H7 (cell line): ENCODE results near the gene AHCYL2. TPM values are rescaled to one million over a fixed set of nuclear protein-coding genes. Genes with fewer than 3 reads are reported as not detected.
A peak's percentile ranks its signal among the peaks of the same experiment; 100 is the strongest.

Experiments
- DNase-seq: peaks from one replicate; pipeline ENCODE4 v3.0.0; 2012
- H3K27me3 ChIP-seq: 2 replicates; pipeline ENCODE4 v1.6.0; 2011; ENCODE audit warnings: mild to moderate bottlenecking, low read length; ENCODE audit not compliant: control insufficient read depth, insufficient read depth
- H3K36me3 ChIP-seq: replicated peaks from 2 replicates; pipeline ENCODE4 v1.5.1; 2011; ENCODE audit warnings: low read length; ENCODE audit not compliant: control insufficient read depth, insufficient read depth
- H3K4me3 ChIP-seq: 2 replicates; pipeline ENCODE4 v1.5.1; 2011; ENCODE audit warnings: low read depth, mild to moderate bottlenecking, control low read depth, low read length, moderate library complexity; ENCODE audit not compliant: insufficient read depth
- total RNA-seq: library from RNA; depleted of rRNA; stranded (reverse); fragments of >200 nt; shearing (Covaris generic); gene quantifications from 2 replicates; pipeline ENCODE4 v1.2.3, GENCODE V29; 2014; rRNA removed

Gene AHCYL2
- total RNA-seq: 14.2 and 26.9 TPM in 2 replicates

- Histone ChIP-seq H3K4me3 (peak within 1 kb of the TSS; percentile 86), H3K36me3 (no peaks in the 10 kb centered on the region), H3K27me3 (no peaks in the 10 kb centered on the region)
- peak; percentile 98 for DNase-seq
These were observed at the start of gene AHCYL2 for GRCh38 chr7:129224251-129225205. AHCYL2 (plus strand) TSS chr7:129225030.

GRCh38 chr7:129176916-129177710 is 47.7 kb upstream of the AHCYL2 start:
- no peak overlapping the region for H3K4me3 ChIP-seq
- no peaks in the 10 kb centered on the region for H3K27me3 ChIP-seq
- DNase-seq: no peak
- no peaks in the 10 kb centered on the region for H3K36me3 ChIP-seq

DNA sequence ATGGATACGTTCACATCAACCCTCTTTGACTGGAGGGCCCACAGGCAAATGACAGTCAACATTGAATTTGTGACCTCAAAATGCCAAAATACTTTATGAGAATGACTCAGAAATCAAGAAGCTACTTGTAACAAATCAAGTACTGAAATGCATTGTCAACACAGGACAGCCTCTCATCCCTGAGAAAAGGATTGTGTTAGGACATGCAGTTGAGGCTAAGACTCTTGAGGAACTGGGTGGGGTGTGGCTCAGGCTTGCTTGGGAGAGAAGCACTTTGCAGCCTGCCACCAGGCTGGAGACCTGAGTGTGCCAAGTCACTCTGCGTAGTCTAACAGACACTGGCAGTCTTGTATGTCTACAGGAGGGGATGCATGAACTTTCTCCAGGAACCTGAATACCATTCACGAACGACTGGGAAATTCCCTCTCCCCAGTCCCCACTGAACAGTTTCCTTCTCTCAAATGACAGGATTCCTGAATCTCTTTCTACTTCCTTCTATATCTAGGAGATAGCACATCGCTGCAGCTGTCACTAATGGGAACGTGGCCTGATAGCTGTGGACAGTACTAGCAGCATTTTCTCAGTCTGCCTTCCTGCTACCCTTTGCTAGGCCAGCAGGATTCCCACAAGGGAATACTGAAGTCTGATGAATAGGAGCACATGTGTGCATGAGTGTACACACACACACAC is 39.7 kb upstream of the AHCYL2 start:
- Histone ChIP-seq H3K36me3 (no peaks in the 10 kb centered on the region), H3K27me3 (peaks cover 15% of the 10 kb centered on the region)
- DNase-seq: peak; percentile 12

DNA sequence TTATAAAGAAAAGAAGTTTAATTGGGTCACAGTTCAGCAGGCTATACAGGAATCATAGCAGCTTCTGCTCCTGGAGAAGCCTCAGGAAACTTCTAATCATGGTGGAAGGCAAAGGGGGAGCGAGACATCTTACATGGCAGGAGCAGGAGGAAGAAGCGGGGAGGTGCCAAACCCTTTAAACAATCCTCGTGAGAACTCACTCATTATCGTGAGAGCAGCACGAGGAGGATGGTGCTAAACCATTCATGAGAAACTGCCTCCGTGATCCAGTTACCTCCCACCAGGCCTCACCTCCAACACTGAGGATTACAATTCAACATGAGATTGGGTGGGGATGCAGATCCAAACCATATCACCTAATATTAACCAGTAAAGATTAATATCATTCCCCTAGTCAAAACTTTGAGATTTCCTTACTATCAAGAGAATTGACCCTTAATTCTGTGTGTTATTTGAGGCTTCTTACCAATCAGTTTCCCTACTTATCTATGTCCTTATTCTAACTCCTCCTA is 38.0 kb upstream of the AHCYL2 start:
- H3K4me3 ChIP-seq: no peak overlapping the region
- H3K27me3 ChIP-seq: peaks cover 16% of the 10 kb centered on the region
- no peak for DNase-seq
- no peaks in the 10 kb centered on the region for H3K36me3 ChIP-seq

More for the DNA sequence above, 39.7 kb upstream of the AHCYL2 start:
- no peak overlapping the region for H3K4me3 ChIP-seq

DNA sequence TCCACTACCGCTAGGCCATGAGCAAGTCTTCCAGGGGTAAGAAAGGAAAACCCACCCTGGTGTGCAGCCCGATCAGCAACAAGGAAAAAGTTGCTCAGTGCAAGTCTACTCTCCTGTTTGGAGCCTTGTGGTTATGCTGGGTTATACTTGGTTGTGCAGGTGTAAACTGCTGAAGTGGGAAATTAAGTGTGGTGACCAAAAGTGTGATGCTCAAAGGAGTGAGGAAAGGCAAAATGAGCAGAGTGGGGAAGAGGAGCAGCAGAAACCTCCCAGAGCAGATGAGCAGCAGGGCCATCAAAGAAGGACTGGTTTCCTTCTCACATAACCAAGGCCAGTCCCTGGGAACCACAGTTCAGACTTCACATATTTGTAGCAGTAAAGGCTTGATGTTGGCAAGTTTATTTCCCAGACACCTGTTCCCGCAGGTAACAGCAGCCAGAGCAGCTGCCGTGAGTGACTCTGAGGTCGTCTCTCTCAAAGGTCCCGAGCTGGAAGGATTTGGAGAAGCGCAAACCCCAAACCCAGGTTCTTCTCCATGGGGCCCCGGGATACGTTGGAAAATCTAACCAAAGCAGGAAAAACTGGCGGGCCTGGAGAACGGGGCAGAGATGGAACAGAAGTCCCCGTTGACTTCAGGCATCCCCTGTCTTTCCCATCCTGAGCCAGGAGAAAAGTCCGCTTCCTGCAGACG is 37.0 kb upstream of the AHCYL2 start:
- Histone ChIP-seq H3K36me3 (no peaks in the 10 kb centered on the region; the same call in 1 of the 2 replicates), H3K27me3 (peaks cover 16% of the 10 kb centered on the region), H3K4me3 (peak overlapping the region; percentile 84)
- DNase-seq: peak; percentile 13

GRCh38 chr7:129188372-129188891 is 36.4 kb upstream of the AHCYL2 start, which contains the start of gene SMO:
SMO (plus strand) TSS chr7:129188633; CDS start chr7:129189152, 519 bp downstream.
- Histone ChIP-seq H3K27me3 (peaks cover 16% of the 10 kb centered on the region), H3K4me3 (peak within 1 kb of the TSS; percentile 84), H3K36me3 (peaks cover 1% of the 10 kb centered on the region; the same call in 1 of the 2 replicates)
- peak; percentile 98 for DNase-seq

GRCh38 chr7:129188892-129189660 is 35.8 kb upstream of the AHCYL2 start:
- no peak for DNase-seq
- Histone ChIP-seq H3K36me3 (peaks cover 1% of the 10 kb centered on the region; the same call in 1 of the 2 replicates), H3K27me3 (peaks cover 16% of the 10 kb centered on the region), H3K4me3 (peak overlapping the region; percentile 84)

DNA sequence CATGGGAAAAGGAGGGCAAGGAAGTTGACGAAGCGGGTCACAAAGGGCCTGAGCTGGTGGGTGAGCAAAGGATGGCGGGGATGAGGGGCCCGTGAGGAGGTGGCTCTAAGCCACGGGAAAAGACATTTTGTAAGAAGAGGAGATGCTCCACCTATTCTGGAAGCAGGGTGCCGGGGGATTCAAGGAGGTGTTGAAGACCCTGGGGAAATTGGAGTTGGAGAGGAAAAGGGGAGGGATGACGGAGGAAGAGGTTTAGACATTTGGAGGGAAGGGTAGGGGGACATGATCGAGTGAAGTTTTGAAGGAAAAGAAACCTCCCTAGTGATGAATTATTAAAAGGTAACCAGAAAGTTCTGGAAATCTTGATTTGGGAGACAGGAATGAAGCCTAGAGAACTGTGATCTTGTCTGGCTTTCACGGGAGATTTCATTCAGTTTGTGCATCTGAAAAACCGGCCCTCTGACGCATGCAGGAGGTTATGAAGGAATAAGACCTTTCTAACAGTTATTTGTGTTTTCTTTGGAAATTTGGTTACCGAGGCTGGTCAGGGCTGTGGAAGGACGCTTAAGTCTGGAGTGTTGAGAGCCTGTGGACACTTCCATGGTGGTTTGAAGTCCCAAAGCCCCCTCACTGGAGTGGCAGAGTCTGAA is 35.0 kb upstream of the AHCYL2 start:
- Histone ChIP-seq H3K4me3 (peak overlapping the region; percentile 84), H3K27me3 (peaks cover 16% of the 10 kb centered on the region), H3K36me3 (peaks cover 1% of the 10 kb centered on the region; the same call in 1 of the 2 replicates)
- no peak for DNase-seq

GRCh38 chr7:129191272-129191671 is 33.6 kb upstream of the AHCYL2 start:
- peak; percentile 8 for DNase-seq
- Histone ChIP-seq H3K27me3 (peaks cover 16% of the 10 kb centered on the region), H3K36me3 (peaks cover 1% of the 10 kb centered on the region; the same call in 1 of the 2 replicates), H3K4me3 (no peak overlapping the region)

GRCh38 chr7:129193892-129194291 is 30.9 kb upstream of the AHCYL2 start:
- peaks cover 3% of the 10 kb centered on the region; the same call in 1 of the 2 replicates for H3K27me3 ChIP-seq
- no peak for DNase-seq
- no peak overlapping the region for H3K4me3 ChIP-seq
- peaks cover 1% of the 10 kb centered on the region; the same call in 1 of the 2 replicates for H3K36me3 ChIP-seq

- H3K36me3 ChIP-seq: 0 out of 2 replicates have a peak, but pooled peaks cover 1% of the 10 kb centered on the region
- no peak for DNase-seq
- H3K4me3 ChIP-seq: no peak overlapping the region
- H3K27me3 ChIP-seq: no peaks in the 10 kb centered on the region
These were observed 27.1 kb upstream of the AHCYL2 start for GRCh38 chr7:129197771-129198170.

GRCh38 chr7:129199406-129199805 is 25.4 kb upstream of the AHCYL2 start:
- H3K27me3 ChIP-seq: no peaks in the 10 kb centered on the region
- H3K36me3 ChIP-seq: no peaks in the 10 kb centered on the region
- no peak overlapping the region for H3K4me3 ChIP-seq
- no peak for DNase-seq
